HG03060 (cell line): ENCODE measurements around the gene SPI1.

Experiments used
- ATAC-seq: cut with Tn5 transposase; IDR thresholded peaks from one replicate; pipeline ENCODE4 v1.9.1; 2021; ENCODE audit warnings: low read depth, moderate number of reproducible peaks; ENCODE audit not compliant: unreplicated experiment

SPI1 gene

DNA sequence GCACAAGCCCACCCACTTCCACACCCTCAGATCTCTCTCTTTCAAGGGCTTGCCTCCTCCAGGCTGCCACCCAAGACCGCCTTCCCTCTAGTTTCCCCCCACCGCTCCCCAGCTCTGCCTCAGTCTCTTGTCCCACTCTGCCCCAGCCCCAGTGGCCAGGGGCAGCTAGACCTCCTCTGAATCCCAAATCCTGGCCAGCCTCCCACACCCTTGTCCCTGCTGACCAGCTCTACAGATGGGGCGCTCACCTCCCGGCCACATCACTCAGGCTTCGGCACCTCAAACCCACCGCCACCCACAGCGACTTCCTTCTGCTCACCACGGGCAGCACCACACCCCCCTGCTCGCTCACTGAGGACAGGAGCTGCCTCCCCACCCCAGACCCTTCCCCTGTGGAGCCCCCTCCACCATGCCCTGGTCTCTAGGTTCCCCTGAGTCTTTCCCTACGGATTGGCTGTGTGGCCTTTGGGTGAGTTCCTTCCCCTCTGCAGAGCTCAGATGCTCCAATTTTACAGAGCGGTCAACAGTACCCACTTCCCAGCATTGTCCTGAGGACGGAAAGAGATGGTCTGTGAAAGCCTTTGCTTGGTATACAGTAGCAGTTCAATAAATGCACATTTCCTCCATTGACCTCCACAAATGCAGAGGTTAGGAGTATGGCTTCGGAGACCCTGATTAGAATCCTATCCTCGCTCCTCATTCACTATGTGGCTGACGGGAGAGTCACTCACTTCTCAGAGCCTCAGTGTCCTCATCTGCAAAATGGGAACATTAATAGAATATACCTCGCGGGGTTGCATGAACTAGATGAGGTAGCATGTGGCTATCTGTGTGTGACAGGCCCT, 11.5 kb upstream of the SPI1 start:
- ATAC-seq: no peak

DNA sequence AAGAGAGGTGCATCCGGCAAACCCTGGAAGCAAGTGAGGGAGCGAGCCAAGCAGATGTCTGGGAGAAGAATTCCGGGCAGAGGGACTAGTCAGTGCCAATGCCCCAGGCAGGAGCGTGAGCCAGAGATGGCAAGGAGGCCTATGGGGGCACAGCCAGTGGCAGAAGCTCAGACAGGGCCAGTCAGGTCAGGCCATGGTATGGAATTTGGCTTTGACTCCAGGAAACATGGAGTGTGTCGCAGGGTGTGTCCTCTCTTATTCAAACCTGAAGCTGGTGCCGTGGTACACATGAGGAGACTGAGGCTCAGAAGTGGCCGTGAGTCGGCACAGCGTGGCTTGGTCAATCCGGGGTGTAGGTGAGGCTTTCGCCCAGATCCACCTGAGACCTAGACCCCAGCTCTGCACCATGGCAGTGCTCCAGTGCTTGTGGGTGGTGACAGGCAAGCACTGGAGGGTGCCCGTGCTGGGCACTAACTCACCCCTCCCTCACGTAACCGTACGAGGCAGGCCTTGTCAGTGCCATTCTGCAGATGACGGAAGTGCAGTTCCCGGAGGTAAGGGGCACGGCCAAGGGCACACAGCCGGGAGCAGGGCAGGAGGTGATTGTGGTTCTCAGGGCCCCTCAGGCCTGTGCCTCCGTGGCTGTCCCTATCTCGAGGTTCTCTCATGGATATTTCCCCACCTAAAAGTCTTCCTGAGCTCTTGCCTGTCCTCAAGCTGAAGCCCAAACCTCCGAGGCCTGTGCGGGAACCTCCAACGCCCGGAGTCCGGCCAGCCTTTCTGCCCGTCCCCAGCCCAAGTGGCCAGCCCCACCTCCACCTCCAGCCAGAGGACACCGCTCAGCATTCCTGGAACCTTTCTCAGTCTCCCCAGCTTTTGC, 10.6 kb upstream of the SPI1 start:
- no peak for ATAC-seq

DNA sequence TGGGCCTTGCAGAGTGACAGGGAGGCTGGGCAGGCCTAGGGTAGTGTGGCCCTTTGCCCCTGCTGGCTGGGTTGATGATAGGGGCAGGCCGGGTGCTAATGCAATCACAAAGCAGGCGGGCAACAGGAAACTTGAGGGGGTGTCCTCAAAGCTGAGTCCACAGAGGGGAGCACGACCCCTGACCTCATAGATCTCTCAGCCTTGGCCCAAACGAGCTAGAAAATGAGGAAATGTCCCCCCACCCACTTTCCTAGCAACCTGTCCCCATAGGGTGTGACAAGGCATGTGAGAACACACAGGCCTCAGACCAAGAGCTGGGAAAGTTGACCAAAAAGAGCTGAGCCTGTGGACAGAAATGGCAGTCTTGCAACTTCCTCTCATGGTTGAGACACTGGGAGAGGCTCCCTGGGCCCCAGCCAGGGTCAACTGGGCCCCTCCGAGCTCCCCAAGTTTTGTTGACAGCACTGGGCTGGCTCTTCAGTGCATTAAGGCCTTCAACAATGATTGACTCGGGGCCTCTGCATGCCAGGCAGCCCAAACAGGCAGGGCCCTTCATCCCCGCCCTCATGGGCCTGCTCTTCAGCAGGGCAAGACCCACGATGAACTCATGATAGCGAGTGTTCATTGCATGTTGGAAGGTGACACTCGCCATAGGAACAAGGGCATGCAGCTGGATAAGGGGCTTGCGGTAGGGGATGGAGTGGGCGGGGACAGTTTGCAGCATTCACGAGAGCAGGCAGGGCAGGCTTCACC, 9.8 kb upstream of the SPI1 start:
- ATAC-seq: no peak

DNA sequence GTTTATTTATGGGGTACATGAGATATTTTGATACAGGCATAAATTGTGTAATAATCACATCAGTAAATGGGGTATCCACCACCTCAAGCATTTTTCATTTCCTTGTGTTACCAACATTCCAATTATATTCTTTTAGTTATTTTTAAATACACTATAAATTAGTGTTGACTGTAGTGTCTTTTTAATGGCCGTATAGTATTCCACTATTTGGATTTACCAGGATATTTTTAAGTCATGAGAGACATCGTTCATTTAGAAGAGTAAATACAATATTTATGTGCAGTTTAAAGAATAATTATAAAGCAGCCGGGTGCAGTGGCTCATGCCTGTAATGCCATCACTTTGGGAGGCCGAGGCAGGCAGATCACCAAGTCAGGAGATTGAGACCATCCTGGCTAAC, 6.2 kb upstream of the SPI1 start:
- no peak for ATAC-seq

DNA sequence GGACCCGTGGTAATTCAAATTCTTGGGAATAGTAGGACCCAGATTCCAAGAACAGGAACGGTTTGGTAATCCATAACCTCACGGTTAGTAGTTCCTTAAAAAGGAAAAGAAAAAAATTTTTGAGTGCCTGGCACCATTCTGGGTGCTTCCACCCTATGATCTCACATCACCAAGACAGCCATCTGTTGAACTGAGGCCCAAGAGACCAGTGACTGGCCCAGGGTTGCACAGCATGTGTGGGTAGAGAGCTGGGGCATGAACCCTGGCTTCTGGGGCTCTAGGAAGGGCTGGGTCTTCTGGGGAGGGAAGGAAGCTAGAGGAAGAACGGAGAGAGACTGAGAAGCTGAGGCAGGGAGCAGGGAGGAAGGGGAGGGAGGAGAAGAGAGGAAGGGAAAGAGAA, 4.7 kb upstream of the SPI1 start:
- ATAC-seq: no peak

DNA sequence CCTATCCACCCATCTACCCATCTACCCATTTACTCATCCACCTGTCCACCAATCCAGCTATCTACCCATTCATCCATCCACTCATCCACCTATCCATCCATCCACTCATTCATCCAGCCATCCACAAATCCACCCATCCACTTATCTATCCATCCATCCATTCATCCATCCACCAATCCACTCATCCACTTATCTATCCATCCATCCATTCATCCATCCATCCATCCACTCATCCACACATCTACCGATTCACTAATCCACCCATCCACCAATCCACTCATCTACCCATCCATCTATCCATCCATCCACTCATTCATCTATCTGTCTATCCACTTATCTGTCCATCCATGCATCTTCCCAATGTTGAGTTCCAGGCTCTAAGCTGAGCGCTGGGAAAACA, 1.7 kb upstream of the SPI1 start:
- no peak for ATAC-seq

DNA sequence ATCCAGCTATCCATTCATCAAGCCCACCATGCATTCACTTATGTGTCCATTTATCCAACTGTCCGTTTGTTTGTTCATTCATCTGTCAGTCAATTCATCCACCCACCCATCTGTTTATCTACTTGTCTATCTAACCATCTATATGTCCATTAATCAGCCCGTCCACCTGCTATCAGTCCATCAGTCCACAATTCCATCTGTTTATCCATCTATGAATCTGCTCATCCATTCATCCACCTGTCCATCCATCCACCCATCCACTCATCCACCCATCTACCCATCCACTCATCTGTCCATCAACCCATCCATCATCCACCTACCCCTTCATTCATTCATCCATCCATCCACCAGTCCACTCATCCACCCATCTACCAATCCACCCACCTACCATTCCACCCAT, 970 bp upstream of the SPI1 start:
- ATAC-seq: no peak

DNA sequence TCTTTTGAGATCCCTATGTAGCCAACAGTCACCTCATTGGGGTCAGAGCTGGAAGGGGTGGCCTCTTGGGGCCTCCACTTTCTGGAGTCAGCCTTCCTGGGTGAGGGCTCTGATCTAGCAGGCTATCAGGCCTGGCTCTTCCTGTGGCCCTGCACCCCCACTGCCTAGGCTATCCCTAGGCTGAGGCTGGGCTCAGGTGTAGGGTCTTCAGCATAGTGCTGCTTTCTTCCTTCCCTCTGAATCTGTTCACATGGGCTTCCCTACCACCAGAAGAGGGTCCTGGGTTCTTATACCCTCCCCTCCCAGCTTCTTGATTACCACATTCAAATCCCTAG, 456 bp upstream of the SPI1 start:
- no peak for ATAC-seq

DNA sequence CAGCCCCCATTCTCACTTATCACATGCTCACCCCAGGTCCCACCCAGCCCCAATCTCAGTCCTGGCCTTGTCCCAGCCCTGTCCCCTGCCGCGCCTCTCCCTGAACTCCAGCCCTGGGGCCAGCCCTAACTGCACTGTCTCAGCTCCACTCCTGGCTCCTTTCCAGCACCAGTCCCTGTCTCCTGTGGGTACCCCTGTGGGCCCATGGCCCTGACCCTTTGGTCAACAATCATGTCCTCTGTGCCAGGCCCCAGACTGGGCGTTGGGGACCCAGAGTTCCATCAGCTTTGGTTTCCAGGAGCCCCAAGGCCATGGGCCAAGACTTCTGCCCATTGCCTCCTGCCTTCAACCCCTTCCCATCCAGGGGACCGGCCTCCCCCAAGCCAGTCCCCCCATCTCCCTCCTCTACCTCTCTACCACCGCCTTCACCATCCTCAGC, 757 bp downstream of the SPI1 start:
- ATAC-seq: no peak

DNA sequence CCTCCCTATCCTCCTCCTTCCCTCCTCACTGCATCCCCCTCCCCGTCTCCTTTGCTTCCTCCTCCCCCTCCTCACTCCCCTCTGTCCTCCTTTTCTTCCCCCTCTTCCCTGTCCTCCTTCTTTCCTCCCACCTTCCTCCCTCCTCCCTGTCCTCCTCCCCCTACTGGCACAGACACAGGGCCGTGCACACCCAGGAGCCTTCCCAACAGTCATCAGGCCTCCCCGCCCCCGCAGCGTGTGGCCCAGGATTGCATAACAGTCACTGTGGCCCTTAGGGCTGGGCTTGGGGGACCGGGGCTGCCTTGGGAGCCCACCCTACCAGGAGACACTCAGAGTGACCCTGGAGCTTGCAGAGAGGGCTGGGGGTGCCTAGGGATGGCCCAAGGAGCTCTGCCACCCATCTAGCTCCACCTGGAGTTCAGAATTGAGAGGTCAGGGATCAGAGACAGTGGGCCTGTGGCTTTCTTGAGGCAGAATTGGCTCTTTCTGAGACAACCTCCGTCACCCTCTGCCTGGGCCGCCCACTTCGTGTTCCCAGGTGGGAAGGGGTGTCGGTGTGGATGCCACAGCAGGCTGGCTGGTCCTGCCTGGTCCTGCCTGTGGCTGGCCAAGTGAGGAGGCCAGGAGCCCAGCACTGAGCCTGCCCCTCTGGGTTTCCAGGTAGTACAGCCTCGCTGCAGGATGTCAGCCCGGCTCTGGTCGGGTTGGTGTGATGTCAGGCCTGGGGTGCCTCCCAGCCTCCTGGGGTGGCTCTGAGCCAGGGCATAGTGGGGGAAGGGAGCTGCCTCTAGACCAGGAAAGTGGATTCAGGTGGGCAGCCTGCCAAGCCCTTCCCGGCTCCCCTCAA, 1.6 kb downstream of the SPI1 start:
- no peak for ATAC-seq

DNA sequence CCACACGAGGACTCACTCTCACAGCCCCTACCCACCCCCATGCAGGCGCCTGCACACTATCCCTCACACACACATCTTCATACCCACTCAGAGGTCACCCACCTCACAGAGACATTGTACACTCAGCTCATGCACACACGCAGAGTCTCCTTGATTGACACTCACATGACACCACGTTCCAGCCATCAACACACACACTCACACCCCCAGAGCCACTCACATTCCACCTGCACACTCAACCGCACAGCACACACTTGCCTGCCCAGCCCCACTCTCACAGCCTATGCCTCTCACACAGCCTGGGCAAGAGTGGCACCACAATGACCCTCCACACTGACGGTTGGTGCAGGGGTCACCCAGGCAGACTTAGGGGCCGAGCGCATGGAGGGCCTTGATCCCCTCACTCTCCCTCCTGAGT, 2.2 kb downstream of the SPI1 start:
- no peak for ATAC-seq

DNA sequence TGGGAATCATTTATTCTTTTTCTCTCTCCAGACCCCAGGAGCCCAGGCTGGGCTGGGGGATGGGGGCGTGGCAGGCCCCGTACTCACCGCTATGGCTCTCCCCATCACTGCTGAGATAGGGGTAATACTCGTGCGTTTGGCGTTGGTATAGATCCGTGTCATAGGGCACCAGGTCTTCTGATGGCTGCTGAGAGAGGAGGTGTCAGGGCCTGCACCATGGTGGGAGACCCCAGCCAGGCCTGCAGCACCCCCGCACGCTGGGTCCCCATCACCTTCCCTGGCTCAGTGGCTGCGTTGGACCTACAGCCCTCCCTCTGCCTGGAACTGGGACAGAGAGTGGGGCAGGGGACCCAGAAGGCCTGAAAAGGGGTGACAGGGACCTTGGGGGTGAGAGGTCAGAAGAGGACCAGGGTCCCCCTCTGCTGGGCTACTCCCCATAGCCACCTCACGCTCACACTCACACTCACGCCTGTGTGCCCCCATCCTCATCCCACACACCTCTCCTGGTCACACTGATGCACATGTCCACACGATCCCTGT, 2.7 kb downstream of the SPI1 start:
- no peak for ATAC-seq

DNA sequence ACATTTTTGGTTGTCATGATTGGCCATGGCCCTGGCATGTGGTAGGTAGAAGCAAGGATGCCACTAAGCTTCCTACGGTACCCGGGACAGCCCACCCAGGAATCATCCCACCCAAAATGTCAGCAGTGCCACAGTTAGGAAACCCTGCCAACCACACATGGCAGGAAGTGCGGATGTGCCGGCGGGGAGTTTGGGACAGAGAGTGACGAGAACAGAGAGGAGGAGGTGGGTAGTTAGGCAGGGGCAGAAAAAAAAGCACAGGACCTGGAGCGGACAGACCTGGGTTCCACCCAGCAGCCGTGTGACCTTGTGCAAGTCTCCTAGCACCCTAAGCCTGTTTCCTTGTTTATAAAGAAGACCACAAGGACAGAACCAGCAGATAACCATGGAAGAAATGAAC, 3.3 kb downstream of the SPI1 start:
- no peak for ATAC-seq

DNA sequence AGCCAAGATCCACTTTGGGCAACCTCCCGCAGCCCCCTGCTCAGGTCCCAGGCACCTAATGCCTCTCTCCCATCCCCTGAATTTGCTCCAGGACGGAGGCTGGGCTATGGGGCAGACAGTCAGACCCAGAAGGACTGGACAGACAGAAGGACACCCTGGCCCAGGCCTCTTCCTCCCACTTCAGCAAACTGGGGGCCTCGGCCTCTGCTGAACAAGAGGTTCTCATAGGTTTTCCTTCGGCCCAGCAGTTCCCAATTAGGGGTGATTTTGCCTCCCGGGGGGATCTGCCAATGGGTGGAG, 3.7 kb downstream of the SPI1 start:
- no peak for ATAC-seq

DNA sequence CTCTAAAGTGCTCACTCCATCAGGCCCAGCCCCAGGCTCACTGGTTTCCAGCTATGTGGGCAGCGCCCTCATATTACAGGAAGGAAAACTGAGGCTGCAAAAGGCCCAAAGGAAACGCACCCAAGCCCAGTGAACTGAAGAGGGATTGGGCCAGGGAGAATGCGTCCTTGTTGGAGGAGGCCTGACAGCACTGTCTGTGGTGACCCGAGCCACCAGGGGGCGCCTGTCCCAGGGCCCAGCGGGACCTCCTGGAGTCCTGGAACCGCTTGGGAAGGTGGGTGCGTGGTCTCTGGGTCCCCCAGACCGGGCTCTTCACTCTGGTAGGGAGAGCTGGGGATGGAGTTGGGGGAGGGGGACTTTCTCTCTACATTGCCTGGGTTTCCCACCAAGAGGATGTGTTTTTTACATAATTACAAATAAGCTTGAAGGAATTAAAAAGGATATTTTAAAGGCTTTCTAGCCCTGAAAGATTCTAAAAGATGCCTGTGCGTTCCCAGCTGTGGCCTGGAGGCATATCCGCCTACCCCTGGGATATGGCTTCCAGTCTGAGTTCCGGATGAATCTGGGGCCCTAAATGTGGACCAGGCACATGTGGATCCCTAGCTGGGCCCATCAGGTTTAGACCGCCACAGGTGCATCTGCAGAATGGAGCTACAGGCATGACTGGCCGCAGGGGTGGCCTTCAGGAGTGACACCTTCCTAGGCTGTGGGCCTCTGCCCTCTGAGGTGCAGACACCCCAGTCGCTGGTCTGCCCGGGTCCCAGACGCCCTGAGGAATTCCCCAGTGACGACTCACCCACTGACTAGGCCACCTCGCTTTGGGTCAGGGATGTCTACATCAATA, 4.2 kb downstream of the SPI1 start:
- ATAC-seq: no peak

DNA sequence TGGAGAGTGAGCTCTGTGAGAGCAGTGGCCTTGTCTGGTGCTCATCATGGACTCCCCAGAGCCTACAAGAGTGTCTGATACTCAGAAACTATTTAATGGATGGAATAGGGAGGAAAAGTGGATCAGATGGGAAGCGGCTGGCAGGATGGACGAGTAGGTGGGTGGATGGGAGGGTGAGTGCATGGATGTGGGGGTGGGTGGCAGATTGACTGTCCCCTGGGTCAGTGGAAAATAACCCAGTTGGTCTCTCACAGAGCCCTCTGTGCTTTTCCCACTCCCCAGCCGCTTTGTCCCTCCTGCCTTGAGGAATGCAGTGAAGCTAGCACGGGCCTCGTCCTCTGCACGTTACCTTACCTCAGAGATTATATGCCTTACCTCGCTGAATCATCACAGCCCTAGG, 5.9 kb downstream of the SPI1 start:
- ATAC-seq: no peak

DNA sequence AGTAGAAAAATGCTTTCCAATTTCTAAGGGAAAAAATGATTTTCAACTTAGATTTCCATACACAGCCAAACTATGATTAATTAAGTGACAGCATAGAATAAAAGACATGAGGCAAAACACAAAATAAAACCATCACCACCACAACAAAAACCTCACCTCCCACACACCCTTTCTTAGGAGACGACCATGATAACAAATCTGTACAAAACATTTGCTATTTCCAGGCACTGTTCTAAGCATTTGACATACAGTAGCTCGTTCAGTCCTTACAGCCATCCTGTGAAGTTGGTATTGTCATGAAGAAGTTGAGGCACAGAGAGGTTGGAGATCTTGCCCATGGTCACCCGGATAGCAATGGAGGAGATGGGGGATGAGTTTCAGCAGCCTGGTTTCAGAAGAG, 8.7 kb downstream of the SPI1 start:
- ATAC-seq: no peak

DNA sequence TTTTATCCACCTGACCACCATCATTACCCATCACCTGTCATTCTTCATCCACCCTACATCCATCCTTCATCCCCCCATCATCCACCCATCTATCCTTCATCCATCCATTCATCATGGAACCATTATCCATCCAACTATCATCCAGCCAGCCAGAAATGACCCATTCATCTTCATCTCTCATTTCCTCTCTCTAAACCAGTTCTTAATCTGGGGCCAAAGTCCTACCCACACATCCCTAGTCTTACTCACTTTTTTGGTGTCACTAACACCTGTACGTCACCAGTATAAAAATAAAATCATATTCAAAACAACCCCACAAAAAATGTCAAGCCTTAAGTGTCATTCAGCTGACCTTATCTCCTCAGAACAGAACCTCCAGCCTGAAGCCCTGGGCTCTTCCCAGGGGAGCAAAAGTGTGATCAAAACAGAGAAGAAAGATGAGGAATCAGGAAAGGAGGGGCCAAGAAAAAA, 12.3 kb downstream of the SPI1 start:
- ATAC-seq: no peak

DNA sequence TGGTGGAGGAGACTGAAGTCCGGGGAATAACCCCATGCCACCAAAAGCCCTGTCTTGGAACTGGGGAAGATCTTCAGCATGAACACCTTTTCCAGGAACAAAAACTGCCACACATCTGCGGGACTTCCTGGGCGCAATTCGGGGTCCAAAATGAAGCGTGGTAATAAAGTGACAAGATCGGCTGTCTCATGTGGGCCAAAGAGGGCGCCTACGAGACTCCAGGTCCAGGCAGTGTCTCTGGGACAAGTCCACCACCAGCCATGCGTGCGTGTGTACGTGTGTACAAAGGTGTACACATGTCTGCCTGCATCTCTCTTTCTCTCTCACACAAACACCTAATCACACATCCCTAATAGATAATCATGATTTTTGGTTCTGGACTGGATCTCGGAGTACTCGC, 16.9 kb downstream of the SPI1 start:
- no peak for ATAC-seq
